ENCODE results near the gene APOL3. TPM values are rescaled to one million over a fixed set of nuclear protein-coding genes. Genes with fewer than 3 reads are reported as not detected.
A peak's percentile ranks its signal among the peaks of the same experiment; 100 is the strongest.

APOL3 gene
- total and polyA plus RNA-seq, 2 of the 13 experiments (the other 11 are each of a cell fraction or from before 2014, with no cell fraction given): 3.8 to 5.4 TPM

- TF ChIP-seq, protein P1, sequence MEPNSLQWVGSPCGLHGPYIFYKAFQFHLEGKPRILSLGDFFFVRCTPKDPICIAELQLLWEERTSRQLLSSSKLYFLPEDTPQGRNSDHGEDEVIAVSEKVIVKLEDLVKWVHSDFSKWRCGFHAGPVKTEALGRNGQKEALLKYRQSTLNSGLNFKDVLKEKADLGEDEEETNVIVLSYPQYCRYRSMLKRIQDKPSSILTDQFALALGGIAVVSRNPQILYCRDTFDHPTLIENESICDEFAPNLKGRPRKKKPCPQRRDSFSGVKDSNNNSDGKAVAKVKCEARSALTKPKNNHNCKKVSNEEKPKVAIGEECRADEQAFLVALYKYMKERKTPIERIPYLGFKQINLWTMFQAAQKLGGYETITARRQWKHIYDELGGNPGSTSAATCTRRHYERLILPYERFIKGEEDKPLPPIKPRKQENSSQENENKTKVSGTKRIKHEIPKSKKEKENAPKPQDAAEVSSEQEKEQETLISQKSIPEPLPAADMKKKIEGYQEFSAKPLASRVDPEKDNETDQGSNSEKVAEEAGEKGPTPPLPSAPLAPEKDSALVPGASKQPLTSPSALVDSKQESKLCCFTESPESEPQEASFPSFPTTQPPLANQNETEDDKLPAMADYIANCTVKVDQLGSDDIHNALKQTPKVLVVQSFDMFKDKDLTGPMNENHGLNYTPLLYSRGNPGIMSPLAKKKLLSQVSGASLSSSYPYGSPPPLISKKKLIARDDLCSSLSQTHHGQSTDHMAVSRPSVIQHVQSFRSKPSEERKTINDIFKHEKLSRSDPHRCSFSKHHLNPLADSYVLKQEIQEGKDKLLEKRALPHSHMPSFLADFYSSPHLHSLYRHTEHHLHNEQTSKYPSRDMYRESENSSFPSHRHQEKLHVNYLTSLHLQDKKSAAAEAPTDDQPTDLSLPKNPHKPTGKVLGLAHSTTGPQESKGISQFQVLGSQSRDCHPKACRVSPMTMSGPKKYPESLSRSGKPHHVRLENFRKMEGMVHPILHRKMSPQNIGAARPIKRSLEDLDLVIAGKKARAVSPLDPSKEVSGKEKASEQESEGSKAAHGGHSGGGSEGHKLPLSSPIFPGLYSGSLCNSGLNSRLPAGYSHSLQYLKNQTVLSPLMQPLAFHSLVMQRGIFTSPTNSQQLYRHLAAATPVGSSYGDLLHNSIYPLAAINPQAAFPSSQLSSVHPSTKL (CRISPR knock-in tag; IDR thresholded peaks at IDR 0.05): peak; percentile 31; the same call in 1 of the 2 replicates
- TF ChIP-seq, protein P2, sequence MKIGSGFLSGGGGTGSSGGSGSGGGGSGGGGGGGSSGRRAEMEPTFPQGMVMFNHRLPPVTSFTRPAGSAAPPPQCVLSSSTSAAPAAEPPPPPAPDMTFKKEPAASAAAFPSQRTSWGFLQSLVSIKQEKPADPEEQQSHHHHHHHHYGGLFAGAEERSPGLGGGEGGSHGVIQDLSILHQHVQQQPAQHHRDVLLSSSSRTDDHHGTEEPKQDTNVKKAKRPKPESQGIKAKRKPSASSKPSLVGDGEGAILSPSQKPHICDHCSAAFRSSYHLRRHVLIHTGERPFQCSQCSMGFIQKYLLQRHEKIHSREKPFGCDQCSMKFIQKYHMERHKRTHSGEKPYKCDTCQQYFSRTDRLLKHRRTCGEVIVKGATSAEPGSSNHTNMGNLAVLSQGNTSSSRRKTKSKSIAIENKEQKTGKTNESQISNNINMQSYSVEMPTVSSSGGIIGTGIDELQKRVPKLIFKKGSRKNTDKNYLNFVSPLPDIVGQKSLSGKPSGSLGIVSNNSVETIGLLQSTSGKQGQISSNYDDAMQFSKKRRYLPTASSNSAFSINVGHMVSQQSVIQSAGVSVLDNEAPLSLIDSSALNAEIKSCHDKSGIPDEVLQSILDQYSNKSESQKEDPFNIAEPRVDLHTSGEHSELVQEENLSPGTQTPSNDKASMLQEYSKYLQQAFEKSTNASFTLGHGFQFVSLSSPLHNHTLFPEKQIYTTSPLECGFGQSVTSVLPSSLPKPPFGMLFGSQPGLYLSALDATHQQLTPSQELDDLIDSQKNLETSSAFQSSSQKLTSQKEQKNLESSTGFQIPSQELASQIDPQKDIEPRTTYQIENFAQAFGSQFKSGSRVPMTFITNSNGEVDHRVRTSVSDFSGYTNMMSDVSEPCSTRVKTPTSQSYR (CRISPR knock-in tag; IDR thresholded peaks at IDR 0.05; ENCODE audit: borderline replicate concordance): no peak
- TF ChIP-seq ZNF232 (CRISPR knock-in tag; IDR thresholded peaks at IDR 0.05; ENCODE audit: borderline replicate concordance) (no peak), ZNF547 (CRISPR knock-in tag; IDR thresholded peaks at IDR 0.05) (no peak), SNAI1 (CRISPR knock-in tag; IDR thresholded peaks at IDR 0.05; ENCODE audit: borderline replicate concordance) (no peak), ZNF580 (CRISPR knock-in tag; IDR thresholded peaks at IDR 0.05; ENCODE audit: borderline replicate concordance, low read depth) (no peak), ZNF10 (CRISPR knock-in tag; IDR thresholded peaks at IDR 0.05; ENCODE audit: borderline replicate concordance, low read depth) (no peak), THAP7 (CRISPR knock-in tag; IDR thresholded peaks at IDR 0.05) (0 out of 2 replicates have a peak, but pooled peaks have one; percentile 25), BRD4 (CRISPR knock-in tag; IDR thresholded peaks at IDR 0.05) (no peak), DPF2 (CRISPR knock-in tag; IDR thresholded peaks at IDR 0.05; ENCODE audit: borderline replicate concordance, low read depth) (no peak), PCBP1 (IDR thresholded peaks at IDR 0.05; ENCODE audit: borderline replicate concordance, low read depth, low read length) (no peak)
- TF ChIP-seq, protein P3, sequence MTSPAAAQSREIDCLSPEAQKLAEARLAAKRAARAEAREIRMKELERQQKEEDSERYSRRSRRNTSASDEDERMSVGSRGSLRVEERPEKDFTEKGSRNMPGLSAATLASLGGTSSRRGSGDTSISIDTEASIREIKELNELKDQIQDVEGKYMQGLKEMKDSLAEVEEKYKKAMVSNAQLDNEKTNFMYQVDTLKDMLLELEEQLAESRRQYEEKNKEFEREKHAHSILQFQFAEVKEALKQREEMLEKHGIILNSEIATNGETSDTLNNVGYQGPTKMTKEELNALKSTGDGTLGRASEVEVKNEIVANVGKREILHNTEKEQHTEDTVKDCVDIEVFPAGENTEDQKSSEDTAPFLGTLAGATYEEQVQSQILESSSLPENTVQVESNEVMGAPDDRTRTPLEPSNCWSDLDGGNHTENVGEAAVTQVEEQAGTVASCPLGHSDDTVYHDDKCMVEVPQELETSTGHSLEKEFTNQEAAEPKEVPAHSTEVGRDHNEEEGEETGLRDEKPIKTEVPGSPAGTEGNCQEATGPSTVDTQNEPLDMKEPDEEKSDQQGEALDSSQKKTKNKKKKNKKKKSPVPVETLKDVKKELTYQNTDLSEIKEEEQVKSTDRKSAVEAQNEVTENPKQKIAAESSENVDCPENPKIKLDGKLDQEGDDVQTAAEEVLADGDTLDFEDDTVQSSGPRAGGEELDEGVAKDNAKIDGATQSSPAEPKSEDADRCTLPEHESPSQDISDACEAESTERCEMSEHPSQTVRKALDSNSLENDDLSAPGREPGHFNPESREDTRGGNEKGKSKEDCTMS (CRISPR knock-in tag; conservative IDR thresholded peaks at IDR 0.05): no peak
- TF ChIP-seq, protein P4, sequence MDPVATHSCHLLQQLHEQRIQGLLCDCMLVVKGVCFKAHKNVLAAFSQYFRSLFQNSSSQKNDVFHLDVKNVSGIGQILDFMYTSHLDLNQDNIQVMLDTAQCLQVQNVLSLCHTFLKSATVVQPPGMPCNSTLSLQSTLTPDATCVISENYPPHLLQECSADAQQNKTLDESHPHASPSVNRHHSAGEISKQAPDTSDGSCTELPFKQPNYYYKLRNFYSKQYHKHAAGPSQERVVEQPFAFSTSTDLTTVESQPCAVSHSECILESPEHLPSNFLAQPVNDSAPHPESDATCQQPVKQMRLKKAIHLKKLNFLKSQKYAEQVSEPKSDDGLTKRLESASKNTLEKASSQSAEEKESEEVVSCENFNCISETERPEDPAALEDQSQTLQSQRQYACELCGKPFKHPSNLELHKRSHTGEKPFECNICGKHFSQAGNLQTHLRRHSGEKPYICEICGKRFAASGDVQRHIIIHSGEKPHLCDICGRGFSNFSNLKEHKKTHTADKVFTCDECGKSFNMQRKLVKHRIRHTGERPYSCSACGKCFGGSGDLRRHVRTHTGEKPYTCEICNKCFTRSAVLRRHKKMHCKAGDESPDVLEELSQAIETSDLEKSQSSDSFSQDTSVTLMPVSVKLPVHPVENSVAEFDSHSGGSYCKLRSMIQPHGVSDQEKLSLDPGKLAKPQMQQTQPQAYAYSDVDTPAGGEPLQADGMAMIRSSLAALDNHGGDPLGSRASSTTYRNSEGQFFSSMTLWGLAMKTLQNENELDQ (CRISPR knock-in tag; IDR thresholded peaks at IDR 0.05; ENCODE audit: borderline replicate concordance): no peak
These were observed 4.9 kb downstream of the APOL3 start (continued) for GRCh38 chr22:36155702-36156101.

Measured in HepG2 (cell line).